Epithelial cell of proximal tubule (primary cell): ENCODE results near the gene MYO3B. TPM values are rescaled to one million over a fixed set of nuclear protein-coding genes. Genes with fewer than 3 reads are reported as not detected.

Source experiments
- DNase-seq: peaks from one replicate; pipeline ENCODE4 v3.0.0-alpha.2; 2011; ENCODE audit warnings: low read depth
- H3K4me3 ChIP-seq: 2 replicates; pipeline ENCODE4 v1.5.1; 2011; ENCODE audit warnings: low read depth, mild to moderate bottlenecking, low read length
- total RNA-seq: library from RNA; depleted of rRNA; stranded (reverse); fragments of >200 nt; gene quantifications from 2 replicates; pipeline ENCODE4 v1.2.3, GENCODE V29; 2015
- TF ChIP-seq, protein P1 (sequence below): conservative IDR thresholded peaks from 2 replicates; pipeline ENCODE4 v1.5.1; 2012; ENCODE audit warnings: low read depth, mild to moderate bottlenecking, low read length

Gene MYO3B
- total RNA-seq, 1 donor from 2014 or later = 0.35 TPM

DNA sequence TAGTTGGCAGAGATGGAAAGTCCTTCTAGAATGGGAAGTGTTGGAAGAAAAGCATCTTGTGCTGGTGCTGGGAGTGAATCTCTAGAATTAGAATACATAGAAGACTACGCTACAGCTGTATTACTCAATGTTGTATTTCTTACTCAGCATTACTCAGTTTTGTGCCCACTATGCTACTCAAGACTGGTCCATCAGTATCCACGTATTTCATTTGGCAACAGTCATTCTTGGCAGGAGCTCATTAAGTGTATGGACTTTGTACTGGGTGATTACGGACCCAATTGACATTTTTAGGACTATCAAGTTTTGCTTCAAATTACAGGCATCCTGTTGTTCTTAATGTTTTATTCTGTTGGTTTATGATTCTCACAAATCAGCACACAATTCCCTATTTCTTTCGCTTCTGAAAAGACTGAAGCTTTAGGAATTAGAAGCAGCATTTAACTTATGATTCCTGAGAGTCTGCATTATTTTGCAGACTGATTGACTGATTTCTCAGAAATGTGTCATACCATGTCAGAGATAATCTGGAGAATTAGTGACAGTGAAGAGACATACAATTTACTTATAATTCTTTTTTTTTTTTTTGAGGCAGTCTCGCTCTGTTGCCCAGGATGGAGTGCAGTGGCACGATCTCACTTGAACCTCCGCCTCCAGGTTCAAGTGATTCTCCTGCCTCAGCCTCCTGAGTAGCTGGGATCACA is 136.9 kb downstream of the MYO3B start:
- no peak overlapping the region for H3K4me3 ChIP-seq
- no peak for DNase-seq
- TF ChIP-seq, protein P1, sequence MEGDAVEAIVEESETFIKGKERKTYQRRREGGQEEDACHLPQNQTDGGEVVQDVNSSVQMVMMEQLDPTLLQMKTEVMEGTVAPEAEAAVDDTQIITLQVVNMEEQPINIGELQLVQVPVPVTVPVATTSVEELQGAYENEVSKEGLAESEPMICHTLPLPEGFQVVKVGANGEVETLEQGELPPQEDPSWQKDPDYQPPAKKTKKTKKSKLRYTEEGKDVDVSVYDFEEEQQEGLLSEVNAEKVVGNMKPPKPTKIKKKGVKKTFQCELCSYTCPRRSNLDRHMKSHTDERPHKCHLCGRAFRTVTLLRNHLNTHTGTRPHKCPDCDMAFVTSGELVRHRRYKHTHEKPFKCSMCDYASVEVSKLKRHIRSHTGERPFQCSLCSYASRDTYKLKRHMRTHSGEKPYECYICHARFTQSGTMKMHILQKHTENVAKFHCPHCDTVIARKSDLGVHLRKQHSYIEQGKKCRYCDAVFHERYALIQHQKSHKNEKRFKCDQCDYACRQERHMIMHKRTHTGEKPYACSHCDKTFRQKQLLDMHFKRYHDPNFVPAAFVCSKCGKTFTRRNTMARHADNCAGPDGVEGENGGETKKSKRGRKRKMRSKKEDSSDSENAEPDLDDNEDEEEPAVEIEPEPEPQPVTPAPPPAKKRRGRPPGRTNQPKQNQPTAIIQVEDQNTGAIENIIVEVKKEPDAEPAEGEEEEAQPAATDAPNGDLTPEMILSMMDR = no peak

DNA sequence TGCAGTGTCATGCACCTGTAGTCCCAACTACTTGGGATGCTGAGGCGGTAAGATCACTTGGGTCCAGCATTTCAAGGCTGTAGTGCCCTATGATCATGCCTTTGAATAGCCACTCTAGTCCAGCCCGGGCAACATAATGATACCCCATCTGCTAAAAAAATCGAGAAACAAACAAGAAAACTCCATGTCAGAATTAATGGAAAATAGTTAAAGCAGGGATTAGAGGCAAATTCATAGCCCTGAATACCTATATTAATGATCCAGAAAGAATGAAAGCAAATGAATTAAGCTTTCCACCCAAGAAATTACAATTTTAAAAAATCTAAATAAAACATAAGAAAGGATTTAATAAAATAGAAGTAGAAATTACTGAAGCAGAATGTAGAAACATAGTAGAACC is 143.0 kb downstream of the MYO3B start:
- TF ChIP-seq, protein P1 = no peak
- no peak for DNase-seq
- H3K4me3 ChIP-seq = no peak overlapping the region

DNA sequence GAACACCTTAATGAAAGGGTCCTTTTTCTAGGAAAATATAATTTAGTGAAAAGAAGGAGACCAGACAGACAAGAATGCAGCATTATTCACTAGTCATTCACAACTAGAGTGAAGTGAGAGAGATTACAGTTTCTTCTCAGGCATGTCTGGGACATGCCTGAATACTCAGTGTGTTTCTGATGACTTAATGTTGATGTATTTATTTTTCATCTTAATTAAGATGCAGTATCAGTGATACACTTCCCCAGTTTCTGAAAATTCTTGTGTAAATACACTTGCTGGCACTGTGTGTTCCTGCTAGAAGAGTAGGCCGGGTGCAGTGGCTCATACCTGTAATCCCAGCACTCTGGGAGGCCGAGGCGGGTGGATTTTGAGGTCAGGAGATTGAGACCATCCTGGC is 143.6 kb downstream of the MYO3B start:
- H3K4me3 ChIP-seq = no peak overlapping the region
- TF ChIP-seq, protein P1 = no peak
- no peak for DNase-seq

DNA sequence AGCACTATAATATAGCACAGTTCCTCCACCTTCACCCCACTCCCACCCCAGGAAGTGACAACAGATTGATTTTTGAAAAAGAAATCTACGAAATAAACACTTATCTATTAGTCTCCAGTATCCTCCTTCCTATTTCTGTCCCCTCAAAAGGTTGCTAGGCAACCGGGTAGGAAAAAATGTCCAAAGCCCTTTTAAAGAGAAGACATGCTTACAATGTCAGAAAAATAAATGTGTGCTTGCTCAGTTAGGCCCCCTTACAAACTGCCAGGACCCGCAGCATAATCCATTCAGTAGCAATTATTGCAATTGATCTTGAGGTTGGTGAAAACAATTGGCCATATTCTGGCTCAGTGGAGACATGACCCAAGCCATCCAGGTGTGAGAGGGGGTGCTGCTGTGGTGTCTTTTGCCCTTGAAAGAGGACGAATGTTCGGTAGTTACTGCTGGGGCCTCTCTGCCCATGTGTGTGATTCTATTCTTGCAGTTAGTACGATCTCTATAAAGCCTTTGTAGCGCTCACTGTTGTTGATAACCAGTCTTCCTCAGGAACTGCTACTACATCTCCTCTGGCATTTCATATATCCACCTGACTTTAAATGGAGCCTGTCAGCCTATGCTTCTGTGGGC is 144.3 kb downstream of the MYO3B start:
- no peak for DNase-seq
- TF ChIP-seq, protein P1 = no peak
- no peak overlapping the region for H3K4me3 ChIP-seq

DNA sequence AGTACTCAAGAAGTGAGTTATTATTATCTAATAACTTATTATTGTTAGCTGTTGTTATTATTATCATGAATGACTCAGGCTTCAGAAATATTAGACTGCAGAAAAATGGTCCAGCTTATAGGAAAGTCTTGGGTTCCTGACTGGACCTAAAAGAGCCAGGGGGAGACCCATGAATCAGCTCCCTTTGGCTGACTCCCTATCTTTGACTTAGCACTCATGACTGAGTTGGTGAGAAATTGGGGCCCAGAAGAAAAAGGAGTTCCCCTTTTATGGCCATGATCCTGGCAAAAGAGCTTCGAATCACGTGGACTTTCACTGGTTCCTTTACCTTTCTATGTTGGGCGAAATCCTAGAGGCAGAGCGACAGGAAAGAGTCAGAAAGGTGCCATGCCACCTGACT is 145.8 kb downstream of the MYO3B start:
- no peak for DNase-seq
- TF ChIP-seq, protein P1 = no peak
- no peak overlapping the region for H3K4me3 ChIP-seq

DNA sequence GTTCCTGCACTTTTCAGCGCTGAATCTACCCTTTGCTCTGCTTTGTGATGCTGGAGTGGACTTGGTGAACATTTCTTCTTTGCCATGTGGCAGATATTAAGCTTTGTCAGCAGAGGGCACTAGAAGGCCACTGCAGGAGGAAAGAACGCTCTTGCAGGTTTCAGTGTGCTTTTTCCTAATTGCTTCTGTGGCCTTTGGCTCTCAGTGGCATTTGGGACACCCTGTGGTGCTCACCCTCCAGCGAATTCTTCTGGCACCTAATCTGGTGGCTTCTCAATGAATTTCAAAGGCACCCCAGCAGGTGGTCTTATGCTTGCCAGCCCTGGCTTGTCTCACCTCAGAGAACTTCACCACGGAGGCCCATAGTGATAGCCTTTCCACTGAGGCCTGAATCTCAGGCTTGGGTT is 146.7 kb downstream of the MYO3B start:
- no peak for DNase-seq

More for the DNA sequence above, 146.7 kb downstream of the MYO3B start:
- no peak overlapping the region for H3K4me3 ChIP-seq
- TF ChIP-seq, protein P1 = peak; percentile 88
